ENCODE results near the gene C2CD2. TPM values are rescaled to one million over a fixed set of nuclear protein-coding genes. Genes with fewer than 3 reads are reported as not detected.
A peak's percentile ranks its signal among the peaks of the same experiment; 100 is the strongest.

Gene C2CD2
- total and polyA plus RNA-seq, 2 donors (not counting 3 experiments of a cell fraction or from before 2014, with no cell fraction given) = 32.6 to 41.2 TPM

DNA sequence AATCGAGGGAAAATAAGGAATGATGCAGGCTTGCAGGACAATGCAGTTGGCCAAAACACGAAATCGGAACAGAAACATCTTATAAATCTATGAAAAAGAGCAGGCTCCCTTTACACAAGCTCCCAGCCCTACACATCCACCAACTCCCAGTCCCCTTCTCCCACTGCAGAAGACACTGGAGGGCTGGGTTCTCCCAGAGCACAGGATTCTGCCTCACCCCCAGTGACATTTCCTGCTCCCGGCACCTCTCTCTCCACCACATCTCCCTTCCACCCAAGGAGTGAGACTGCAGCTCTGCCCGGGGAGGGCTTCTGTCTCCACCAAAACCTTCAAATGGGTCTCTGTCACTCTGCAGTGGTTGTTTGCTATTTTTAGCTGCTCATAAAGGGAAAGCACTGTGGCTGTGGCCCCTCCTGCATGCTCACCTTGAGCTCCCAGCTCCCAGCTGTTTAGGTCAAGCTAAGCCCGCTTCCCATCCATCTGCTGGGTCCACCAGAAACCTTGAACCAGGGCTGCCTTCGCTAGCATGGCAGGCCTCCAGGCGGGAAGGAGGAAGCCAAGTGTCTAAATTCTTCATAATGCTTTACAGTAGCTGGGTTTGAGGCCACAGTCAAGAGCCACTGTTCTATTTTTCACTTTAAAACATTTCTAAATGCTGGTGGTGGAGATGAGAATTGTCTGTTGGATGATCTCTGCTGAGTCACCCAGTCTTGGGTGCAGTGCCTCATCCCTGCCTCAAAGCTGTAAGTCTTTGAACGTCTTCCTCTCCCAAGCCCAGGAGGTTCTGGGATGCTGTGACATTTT, 3.3 kb upstream of the C2CD2 start:
- TF ChIP-seq, protein P1, sequence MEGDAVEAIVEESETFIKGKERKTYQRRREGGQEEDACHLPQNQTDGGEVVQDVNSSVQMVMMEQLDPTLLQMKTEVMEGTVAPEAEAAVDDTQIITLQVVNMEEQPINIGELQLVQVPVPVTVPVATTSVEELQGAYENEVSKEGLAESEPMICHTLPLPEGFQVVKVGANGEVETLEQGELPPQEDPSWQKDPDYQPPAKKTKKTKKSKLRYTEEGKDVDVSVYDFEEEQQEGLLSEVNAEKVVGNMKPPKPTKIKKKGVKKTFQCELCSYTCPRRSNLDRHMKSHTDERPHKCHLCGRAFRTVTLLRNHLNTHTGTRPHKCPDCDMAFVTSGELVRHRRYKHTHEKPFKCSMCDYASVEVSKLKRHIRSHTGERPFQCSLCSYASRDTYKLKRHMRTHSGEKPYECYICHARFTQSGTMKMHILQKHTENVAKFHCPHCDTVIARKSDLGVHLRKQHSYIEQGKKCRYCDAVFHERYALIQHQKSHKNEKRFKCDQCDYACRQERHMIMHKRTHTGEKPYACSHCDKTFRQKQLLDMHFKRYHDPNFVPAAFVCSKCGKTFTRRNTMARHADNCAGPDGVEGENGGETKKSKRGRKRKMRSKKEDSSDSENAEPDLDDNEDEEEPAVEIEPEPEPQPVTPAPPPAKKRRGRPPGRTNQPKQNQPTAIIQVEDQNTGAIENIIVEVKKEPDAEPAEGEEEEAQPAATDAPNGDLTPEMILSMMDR (IDR thresholded peaks at IDR 0.05; ENCODE audit: extremely low read depth in 1 of 2, insufficient read depth in 1 of 2, low read depth in 1 of 2, low read length in 2 of 2) = no peak
- TF ChIP-seq JUN (IDR thresholded peaks at IDR 0.05; ENCODE audit: borderline replicate concordance, insufficient read depth, insufficient read length, low read depth) = no peak
- no peak for TF ChIP-seq FOS (IDR thresholded peaks at IDR 0.05; ENCODE audit: borderline replicate concordance, insufficient read depth, low read length)
- FAIRE-seq = peak; percentile 18
- Histone ChIP-seq H3K4me1 (ENCODE audit: control insufficient read depth, extremely low read depth, insufficient read depth, low read length) (peaks cover 51% of the 10 kb centered on the region), H3K79me2 (ENCODE audit: control insufficient read depth, insufficient read depth, low read length) (peaks cover 13% of the 10 kb centered on the region), H3K27ac (ENCODE audit: insufficient read depth, low read depth, low read length) (peak overlapping the region; percentile 96), H3K36me3 (ENCODE audit: control insufficient read depth in 2 of 2, extremely low read depth in 1 of 2, insufficient read depth in 2 of 2, low read length in 2 of 2) (no peaks in the 10 kb centered on the region), H3K9ac (replicated peaks; ENCODE audit: extremely low read depth, insufficient read depth, low read length) (peak overlapping the region; percentile 69), H4K20me1 (replicated peaks; ENCODE audit: control insufficient read depth, extremely low read depth, insufficient read depth, low read length) (no peaks in the 10 kb centered on the region), H2AFZ (ENCODE audit: low read depth, low read length) (peak overlapping the region; percentile 2), H3K9me1 (replicated peaks; ENCODE audit: control insufficient read depth, extremely low read depth, insufficient read depth, low read length) (no peaks in the 10 kb centered on the region), H3K9me3 (replicated peaks; ENCODE audit: control insufficient read depth, insufficient read depth, low read length) (no peaks in the 10 kb centered on the region), H3K27me3 (ENCODE audit: control insufficient read depth in 2 of 2, insufficient read depth in 2 of 2, low read length in 2 of 2) (no peaks in the 10 kb centered on the region), H3K4me3 (replicated peaks in 1 of 3; ENCODE audit: insufficient read depth in 1 of 3, low read depth in 1 of 3, low read length in 3 of 3) (no peak overlapping the region), H3K4me2 (ENCODE audit: insufficient read depth, low read length) (peak overlapping the region; percentile 20)
- CTCF ChIA-PET = interaction anchor here (0.8 to 2.9 kb wide), 8 partner anchors 9 to 160 kb away, joined by 3 to 21 read pairs (median 6); no protein-coding TSS in a partner anchor
- dilution Hi-C loops (cut with MboI; ENCODE audit: extremely low pct_ligation_motif_present, low sequenced_read_pairs) = no loop called here
- POLR2A ChIA-PET = interaction anchor here (0.6 to 2.2 kb wide), 2 partner anchors 9 to 31 kb away, joined by 3 to 8 read pairs; no protein-coding TSS in a partner anchor
- BruUV-seq (replicated peaks) = no TSS peak
- peak; percentile 35 for DNase-seq (ENCODE audit: low read depth, low spot score)
- intact Hi-C loops (cut with micrococcal nuclease) = loop anchor here (5.0 kb wide), 1 partner anchor 265 kb away; no protein-coding TSS in a partner anchor

DNA sequence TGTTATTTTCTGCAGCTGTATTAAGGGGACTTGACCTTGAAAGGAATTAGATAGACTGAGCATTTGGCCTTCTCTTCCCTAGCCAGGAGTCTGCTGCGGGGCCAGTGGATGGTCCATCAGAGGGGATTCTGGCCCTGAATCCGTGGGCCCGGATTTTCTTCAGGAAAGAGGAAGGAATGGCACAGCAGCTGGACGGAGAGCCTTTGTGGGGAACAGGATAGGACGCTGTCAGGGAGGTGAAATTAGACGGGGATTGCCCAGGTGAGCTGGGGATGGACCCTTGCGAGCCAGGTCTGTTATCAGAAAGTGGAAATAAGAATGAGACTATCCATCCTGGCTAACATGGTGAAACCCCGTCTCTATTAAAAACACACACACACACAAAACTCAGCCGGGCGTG, 1.7 kb upstream of the C2CD2 start:
- H3K27me3 ChIP-seq (ENCODE audit: control insufficient read depth in 2 of 2, insufficient read depth in 2 of 2, low read length in 2 of 2) = no peaks in the 10 kb centered on the region
- no peak overlapping the region for H3K9ac ChIP-seq (replicated peaks; ENCODE audit: extremely low read depth, insufficient read depth, low read length)
- no peaks in the 10 kb centered on the region for H3K9me3 ChIP-seq (replicated peaks; ENCODE audit: control insufficient read depth, insufficient read depth, low read length)
- POLR2A ChIA-PET = no interaction called here
- intact Hi-C loops (cut with micrococcal nuclease) (loop anchor here (5.0 kb wide), 1 partner anchor 267 kb away; no protein-coding TSS in a partner anchor), dilution Hi-C loops (cut with MboI; ENCODE audit: extremely low pct_ligation_motif_present, low sequenced_read_pairs) (no loop called here)
- H3K4me1 ChIP-seq (ENCODE audit: control insufficient read depth, extremely low read depth, insufficient read depth, low read length) = peaks cover 41% of the 10 kb centered on the region
- peaks cover 29% of the 10 kb centered on the region for H3K79me2 ChIP-seq (ENCODE audit: control insufficient read depth, insufficient read depth, low read length)
- no peak for DNase-seq (ENCODE audit: low read depth, low spot score)
- TF ChIP-seq EZH2 (IDR thresholded peaks at IDR 0.05; ENCODE audit: borderline replicate concordance, low read depth, low read length, severe bottlenecking) (no peak), GATA2 (IDR thresholded peaks at IDR 0.05; ENCODE audit: insufficient read depth, insufficient read length, low read depth, low read length) (no peak), JUN (IDR thresholded peaks at IDR 0.05; ENCODE audit: borderline replicate concordance, insufficient read depth, insufficient read length, low read depth) (no peak), FOS (IDR thresholded peaks at IDR 0.05; ENCODE audit: borderline replicate concordance, insufficient read depth, low read length) (no peak), POLR2AphosphoS5 (IDR thresholded peaks at IDR 0.05; ENCODE audit: insufficient read depth, low read depth, low read length) (no peak), MYC (IDR thresholded peaks at IDR 0.05; ENCODE audit: low read depth, low read length) (no peak), POLR2A (IDR thresholded peaks at IDR 0.05; ENCODE audit: low read depth, low read length) (no peak)
- TF ChIP-seq, protein P1 (IDR thresholded peaks at IDR 0.05; ENCODE audit: extremely low read depth in 1 of 2, insufficient read depth in 1 of 2, low read depth in 1 of 2, low read length in 2 of 2) = no peak
- TF ChIP-seq, protein P2, sequence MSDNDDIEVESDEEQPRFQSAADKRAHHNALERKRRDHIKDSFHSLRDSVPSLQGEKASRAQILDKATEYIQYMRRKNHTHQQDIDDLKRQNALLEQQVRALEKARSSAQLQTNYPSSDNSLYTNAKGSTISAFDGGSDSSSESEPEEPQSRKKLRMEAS (IDR thresholded peaks at IDR 0.05; ENCODE audit: insufficient read depth, insufficient read length) = no peak
- no peak overlapping the region for H3K4me2 ChIP-seq (ENCODE audit: insufficient read depth, low read length)
- CTCF ChIA-PET = no interaction called here
- no peaks in the 10 kb centered on the region for H3K9me1 ChIP-seq (replicated peaks; ENCODE audit: control insufficient read depth, extremely low read depth, insufficient read depth, low read length)
- FAIRE-seq = no peak
- BruUV-seq (replicated peaks) = no TSS peak
- no peaks in the 10 kb centered on the region for H4K20me1 ChIP-seq (replicated peaks; ENCODE audit: control insufficient read depth, extremely low read depth, insufficient read depth, low read length)
- no peak overlapping the region for H3K4me3 ChIP-seq (replicated peaks in 1 of 3; ENCODE audit: insufficient read depth in 1 of 3, low read depth in 1 of 3, low read length in 3 of 3)
- no peaks in the 10 kb centered on the region for H3K36me3 ChIP-seq (ENCODE audit: control insufficient read depth in 2 of 2, extremely low read depth in 1 of 2, insufficient read depth in 2 of 2, low read length in 2 of 2)
- no peak overlapping the region for H2AFZ ChIP-seq (ENCODE audit: low read depth, low read length)
- no peak overlapping the region for H3K27ac ChIP-seq (ENCODE audit: insufficient read depth, low read depth, low read length)

Measured in endothelial cell of umbilical vein (primary cell).